Activated CD4-positive, alpha-beta T cell treated with anti-CD3 and anti-CD28 coated beads, Interleukin-2, amount 10 ng/mL, durations not matched to agents 24 days and 14 days (primary cell): ENCODE measurements around the gene TSNAX. TPM values are rescaled to one million over a fixed set of nuclear protein-coding genes. Genes with fewer than 3 reads are reported as not detected.
"Not testable (repeated sequence)": the region's sequence is repeated elsewhere in the genome, so short reads cannot be mapped to it uniquely, and the experiment has no call there.

Experiments used
- DNase-seq: peaks from one replicate; pipeline ENCODE4 v3.0.0; 2022
- H3K27ac Mint-ChIP-seq: one replicate; pipeline ENCODE4 v1.8.0; 2022; ENCODE audit warnings: mild to moderate bottlenecking, mixed read lengths
- H3K27me3 Mint-ChIP-seq: one replicate; pipeline ENCODE4 v1.8.0; 2022; ENCODE audit warnings: mixed read lengths
- H3K36me3 Mint-ChIP-seq: one replicate; pipeline ENCODE4 v1.8.0; 2022; ENCODE audit warnings: low read depth, mild to moderate bottlenecking, mixed read lengths
- H3K4me1 Mint-ChIP-seq: one replicate; pipeline ENCODE4 v1.8.0; 2021; ENCODE audit warnings: mixed read lengths
- H3K4me3 Mint-ChIP-seq: one replicate; pipeline ENCODE4 v1.8.0; 2022; ENCODE audit warnings: mild to moderate bottlenecking, moderate library complexity, mixed read lengths
- H3K9me3 Mint-ChIP-seq: one replicate; pipeline ENCODE4 v1.8.0; 2021; ENCODE audit warnings: mixed read lengths
- intact Hi-C: fragments of 100-400 bp; cut with micrococcal nuclease; formaldehyde crosslinking; loops from one replicate; pipeline ENCODE4 v1.15.1; 2023
- total RNA-seq: library from RNA; stranded (reverse); gene quantifications from 2 replicates; pipeline ENCODE4 v1.2.3, GENCODE V29; 2022

TSNAX gene
- total RNA-seq, 1 donor from 2014 or later = 41.4 TPM

GRCh38 chr1:231558708-231559185 lies 30.3 kb downstream of the TSNAX start:
- Mint-ChIP-seq H3K4me3 (no peak overlapping the region), H3K4me1 (peaks cover 12% of the 10 kb centered on the region), H3K27ac (no peak overlapping the region), H3K9me3 (no peaks in the 10 kb centered on the region), H3K36me3 (peaks cover 22% of the 10 kb centered on the region), H3K27me3 (no peaks in the 10 kb centered on the region)
- intact Hi-C loops = no loop called here
- no peak for DNase-seq

- Mint-ChIP-seq H3K36me3 (peaks cover 24% of the 10 kb centered on the region), H3K27me3 (no peaks in the 10 kb centered on the region), H3K4me3 (no peak overlapping the region), H3K4me1 (peaks cover 6% of the 10 kb centered on the region), H3K27ac (no peak overlapping the region), H3K9me3 (no peaks in the 10 kb centered on the region)
- no peak for DNase-seq
- intact Hi-C loops = no loop called here
Observed at GRCh38 chr1:231561647-231562383, 33.3 kb downstream of the TSNAX start.

GRCh38 chr1:231563247-231563646 lies 34.8 kb downstream of the TSNAX start:
- no peak overlapping the region for H3K4me3 Mint-ChIP-seq
- no peak for DNase-seq
- no peaks in the 10 kb centered on the region for H3K9me3 Mint-ChIP-seq

GRCh38 chr1:231564373-231564772 lies 35.9 kb downstream of the TSNAX start:
- peaks cover 37% of the 10 kb centered on the region for H3K36me3 Mint-ChIP-seq
- intact Hi-C loops = no loop called here
- H3K27ac Mint-ChIP-seq = no peak overlapping the region
- H3K4me1 Mint-ChIP-seq = no peaks in the 10 kb centered on the region
- no peaks in the 10 kb centered on the region for H3K27me3 Mint-ChIP-seq
- H3K4me3 Mint-ChIP-seq = no peak overlapping the region
- no peaks in the 10 kb centered on the region for H3K9me3 Mint-ChIP-seq
- DNase-seq = peak; percentile 50

More at GRCh38 chr1:231563247-231563646, 34.8 kb downstream of the TSNAX start:
- H3K27ac Mint-ChIP-seq = no peak overlapping the region
- intact Hi-C loops = no loop called here
- no peaks in the 10 kb centered on the region for H3K4me1 Mint-ChIP-seq
- peaks cover 35% of the 10 kb centered on the region for H3K36me3 Mint-ChIP-seq
- H3K27me3 Mint-ChIP-seq = no peaks in the 10 kb centered on the region

- Mint-ChIP-seq H3K4me1 (no peaks in the 10 kb centered on the region), H3K36me3 (peaks cover 35% of the 10 kb centered on the region), H3K27ac (no peak overlapping the region), H3K27me3 (no peaks in the 10 kb centered on the region), H3K4me3 (no peak overlapping the region), H3K9me3 (no peaks in the 10 kb centered on the region)
- DNase-seq = no peak
- intact Hi-C loops = no loop called here
Observed at GRCh38 chr1:231566496-231566895, 38.0 kb downstream of the TSNAX start.

GRCh38 chr1:231570262-231570661 lies 41.8 kb downstream of the TSNAX start:
- H3K4me1 Mint-ChIP-seq = not testable (repeated sequence)

GRCh38 chr1:231571904-231572303 lies 43.4 kb downstream of the TSNAX start:
- DNase-seq = no peak
- Mint-ChIP-seq H3K9me3 (no peaks in the 10 kb centered on the region), H3K27ac (no peak overlapping the region), H3K4me1 (no peaks in the 10 kb centered on the region), H3K27me3 (no peaks in the 10 kb centered on the region), H3K4me3 (no peak overlapping the region), H3K36me3 (peaks cover 13% of the 10 kb centered on the region)
- intact Hi-C loops = no loop called here

More at GRCh38 chr1:231570262-231570661, 41.8 kb downstream of the TSNAX start:
- H3K36me3 Mint-ChIP-seq = peaks cover 20% of the 10 kb centered on the region
- DNase-seq, H3K4me3 Mint-ChIP-seq, H3K9me3 Mint-ChIP-seq, H3K27me3 Mint-ChIP-seq, intact Hi-C loops, H3K27ac Mint-ChIP-seq: not testable (repeated sequence)

- DNase-seq = no peak
- Mint-ChIP-seq H3K4me3 (no peak overlapping the region), H3K27me3 (no peaks in the 10 kb centered on the region), H3K36me3 (no peaks in the 10 kb centered on the region), H3K27ac (no peak overlapping the region), H3K9me3 (no peaks in the 10 kb centered on the region), H3K4me1 (no peaks in the 10 kb centered on the region)
- intact Hi-C loops = no loop called here
Observed at GRCh38 chr1:231575472-231575871, 47.0 kb downstream of the TSNAX start.

- H3K4me3 Mint-ChIP-seq = no peak overlapping the region
- H3K27me3 Mint-ChIP-seq = no peaks in the 10 kb centered on the region
- no peak overlapping the region for H3K27ac Mint-ChIP-seq
- intact Hi-C loops = no loop called here
- no peaks in the 10 kb centered on the region for H3K9me3 Mint-ChIP-seq
- no peak for DNase-seq
- H3K36me3 Mint-ChIP-seq = no peaks in the 10 kb centered on the region
- H3K4me1 Mint-ChIP-seq = no peaks in the 10 kb centered on the region
Observed at GRCh38 chr1:231576804-231577718, 48.6 kb downstream of the TSNAX start.

GRCh38 chr1:231580874-231581273 lies 52.4 kb downstream of the TSNAX start:
- intact Hi-C loops = no loop called here
- Mint-ChIP-seq H3K27me3 (peaks cover under 1% of the 10 kb centered on the region), H3K4me1 (no peaks in the 10 kb centered on the region), H3K9me3 (no peaks in the 10 kb centered on the region), H3K27ac (no peak overlapping the region), H3K36me3 (no peaks in the 10 kb centered on the region), H3K4me3 (no peak overlapping the region)
- DNase-seq = no peak

GRCh38 chr1:231581859-231582258 lies 53.4 kb downstream of the TSNAX start:
- no peaks in the 10 kb centered on the region for H3K4me1 Mint-ChIP-seq
- H3K27me3 Mint-ChIP-seq = peaks cover 2% of the 10 kb centered on the region
- H3K9me3 Mint-ChIP-seq = no peaks in the 10 kb centered on the region
- H3K27ac Mint-ChIP-seq = no peak overlapping the region
- no peak for DNase-seq
- H3K36me3 Mint-ChIP-seq = no peaks in the 10 kb centered on the region
- no peak overlapping the region for H3K4me3 Mint-ChIP-seq
- intact Hi-C loops = no loop called here

GRCh38 chr1:231583376-231583775 lies 54.9 kb downstream of the TSNAX start:
- Mint-ChIP-seq H3K27ac (no peak overlapping the region), H3K27me3 (peaks cover 2% of the 10 kb centered on the region), H3K4me3 (no peak overlapping the region), H3K36me3 (no peaks in the 10 kb centered on the region), H3K4me1 (no peaks in the 10 kb centered on the region), H3K9me3 (no peaks in the 10 kb centered on the region)
- DNase-seq = no peak
- intact Hi-C loops = no loop called here

- no peak overlapping the region for H3K27ac Mint-ChIP-seq
- DNase-seq = no peak
- H3K9me3 Mint-ChIP-seq = no peaks in the 10 kb centered on the region
- H3K27me3 Mint-ChIP-seq = peaks cover 2% of the 10 kb centered on the region
- H3K36me3 Mint-ChIP-seq = no peaks in the 10 kb centered on the region
- intact Hi-C loops = no loop called here
- H3K4me1 Mint-ChIP-seq = no peaks in the 10 kb centered on the region
- no peak overlapping the region for H3K4me3 Mint-ChIP-seq
Observed at GRCh38 chr1:231584117-231584516, 55.6 kb downstream of the TSNAX start.

- Mint-ChIP-seq H3K27me3 (peaks cover 2% of the 10 kb centered on the region), H3K9me3 (no peaks in the 10 kb centered on the region), H3K27ac (no peak overlapping the region), H3K36me3 (no peaks in the 10 kb centered on the region), H3K4me1 (no peaks in the 10 kb centered on the region), H3K4me3 (no peak overlapping the region)
- intact Hi-C loops = no loop called here
- DNase-seq = no peak
Observed at GRCh38 chr1:231584921-231585320, 56.5 kb downstream of the TSNAX start.
